Measurements from ENCODE around the gene MAP6.

MAP6 gene

GRCh38 chr11:75667255-75667830 lies 1.5 kb downstream of the MAP6 start:
- no peak for DNase-seq (ENCODE audit: low read depth in 2 of 3, low spot score in 2 of 3)

GRCh38 chr11:75665990-75666389 lies 2.8 kb downstream of the MAP6 start:
- no peak for DNase-seq (ENCODE audit: low read depth in 2 of 3, low spot score in 2 of 3)

GRCh38 chr11:75665126-75665525 lies 3.7 kb downstream of the MAP6 start:
- no peak for DNase-seq (ENCODE audit: low read depth in 2 of 3, low spot score in 2 of 3)

GRCh38 chr11:75664389-75664788 lies 4.4 kb downstream of the MAP6 start:
- no peak for DNase-seq (ENCODE audit: low read depth in 2 of 3, low spot score in 2 of 3)

GRCh38 chr11:75663808-75664207 lies 5.0 kb downstream of the MAP6 start:
- DNase-seq (ENCODE audit: low read depth in 2 of 3, low spot score in 2 of 3) = no peak

- DNase-seq (ENCODE audit: low read depth in 2 of 3, low spot score in 2 of 3) = no peak
Measured at GRCh38 chr11:75659836-75660235, 9.0 kb downstream of the MAP6 start.

GRCh38 chr11:75656044-75656727 lies 12.7 kb downstream of the MAP6 start:
- DNase-seq (ENCODE audit: low read depth in 2 of 3, low spot score in 2 of 3) = no peak

- no peak for DNase-seq (ENCODE audit: low read depth in 2 of 3, low spot score in 2 of 3)
Measured at GRCh38 chr11:75655605-75656004, 13.2 kb downstream of the MAP6 start.

- DNase-seq (ENCODE audit: low read depth in 2 of 3, low spot score in 2 of 3) = no peak
Measured at GRCh38 chr11:75654314-75654713, 14.5 kb downstream of the MAP6 start.

- DNase-seq (ENCODE audit: low read depth in 2 of 3, low spot score in 2 of 3) = no peak
Measured at GRCh38 chr11:75653532-75653931, 15.3 kb downstream of the MAP6 start.

- no peak for DNase-seq (ENCODE audit: low read depth in 2 of 3, low spot score in 2 of 3)
Measured at GRCh38 chr11:75652936-75653335, 15.9 kb downstream of the MAP6 start.

- no peak for DNase-seq (ENCODE audit: low read depth in 2 of 3, low spot score in 2 of 3)
Measured at GRCh38 chr11:75651218-75651617, 17.6 kb downstream of the MAP6 start.

- DNase-seq (ENCODE audit: low read depth in 2 of 3, low spot score in 2 of 3) = no peak
Measured at GRCh38 chr11:75650167-75650723, 18.6 kb downstream of the MAP6 start.

GRCh38 chr11:75644946-75645345 lies 23.9 kb downstream of the MAP6 start:
- DNase-seq (ENCODE audit: low read depth in 2 of 3, low spot score in 2 of 3) = no peak

- no peak for DNase-seq (ENCODE audit: low read depth in 2 of 3, low spot score in 2 of 3)
Measured at GRCh38 chr11:75644370-75644769, 24.5 kb downstream of the MAP6 start.

- DNase-seq (ENCODE audit: low read depth in 2 of 3, low spot score in 2 of 3) = no peak
Measured at GRCh38 chr11:75642402-75643113, 26.3 kb downstream of the MAP6 start.

GRCh38 chr11:75639762-75640181 lies 29.1 kb downstream of the MAP6 start:
- DNase-seq (ENCODE audit: low read depth in 2 of 3, low spot score in 2 of 3) = no peak

- DNase-seq (ENCODE audit: low read depth in 2 of 3, low spot score in 2 of 3) = no peak
Measured at GRCh38 chr11:75637998-75638397, 30.8 kb downstream of the MAP6 start.

- no peak for DNase-seq (ENCODE audit: low read depth in 2 of 3, low spot score in 2 of 3)
Measured at GRCh38 chr11:75635066-75635862, 33.6 kb downstream of the MAP6 start.

GRCh38 chr11:75633409-75634066 lies 35.3 kb downstream of the MAP6 start:
- no peak for DNase-seq (ENCODE audit: low read depth in 2 of 3, low spot score in 2 of 3)

- no peak for DNase-seq (ENCODE audit: low read depth in 2 of 3, low spot score in 2 of 3)
Measured at GRCh38 chr11:75632962-75633361, 35.9 kb downstream of the MAP6 start.
